ENCODE results near the gene PADI4. TPM values are rescaled to one million over a fixed set of nuclear protein-coding genes. Genes with fewer than 3 reads are reported as not detected.

Gene PADI4
- total and polyA plus RNA-seq, 2 experiments from 2014 or later: 0.45 to 0.52 TPM

DNA sequence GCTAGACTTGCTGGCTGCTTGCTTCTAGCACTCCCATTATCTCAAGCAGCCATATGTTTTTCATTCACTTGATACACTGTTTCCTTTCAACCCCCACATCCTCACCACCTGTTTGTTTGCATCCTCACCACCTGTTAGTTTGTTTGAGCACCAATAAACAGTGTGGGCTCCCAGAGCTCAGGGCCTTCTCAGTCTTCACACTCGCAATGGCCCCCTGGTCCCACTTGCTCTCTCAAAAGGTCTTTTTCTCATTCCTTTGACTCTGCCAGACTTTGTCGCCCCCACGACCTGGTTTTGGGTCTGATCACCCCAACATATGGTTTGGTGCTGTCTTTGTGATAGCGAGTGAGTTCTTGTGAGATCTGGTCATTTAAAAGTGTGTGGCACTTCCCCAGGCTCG lies 6.2 kb upstream of the PADI4 start (continued):
- TF ChIP-seq, protein P1, sequence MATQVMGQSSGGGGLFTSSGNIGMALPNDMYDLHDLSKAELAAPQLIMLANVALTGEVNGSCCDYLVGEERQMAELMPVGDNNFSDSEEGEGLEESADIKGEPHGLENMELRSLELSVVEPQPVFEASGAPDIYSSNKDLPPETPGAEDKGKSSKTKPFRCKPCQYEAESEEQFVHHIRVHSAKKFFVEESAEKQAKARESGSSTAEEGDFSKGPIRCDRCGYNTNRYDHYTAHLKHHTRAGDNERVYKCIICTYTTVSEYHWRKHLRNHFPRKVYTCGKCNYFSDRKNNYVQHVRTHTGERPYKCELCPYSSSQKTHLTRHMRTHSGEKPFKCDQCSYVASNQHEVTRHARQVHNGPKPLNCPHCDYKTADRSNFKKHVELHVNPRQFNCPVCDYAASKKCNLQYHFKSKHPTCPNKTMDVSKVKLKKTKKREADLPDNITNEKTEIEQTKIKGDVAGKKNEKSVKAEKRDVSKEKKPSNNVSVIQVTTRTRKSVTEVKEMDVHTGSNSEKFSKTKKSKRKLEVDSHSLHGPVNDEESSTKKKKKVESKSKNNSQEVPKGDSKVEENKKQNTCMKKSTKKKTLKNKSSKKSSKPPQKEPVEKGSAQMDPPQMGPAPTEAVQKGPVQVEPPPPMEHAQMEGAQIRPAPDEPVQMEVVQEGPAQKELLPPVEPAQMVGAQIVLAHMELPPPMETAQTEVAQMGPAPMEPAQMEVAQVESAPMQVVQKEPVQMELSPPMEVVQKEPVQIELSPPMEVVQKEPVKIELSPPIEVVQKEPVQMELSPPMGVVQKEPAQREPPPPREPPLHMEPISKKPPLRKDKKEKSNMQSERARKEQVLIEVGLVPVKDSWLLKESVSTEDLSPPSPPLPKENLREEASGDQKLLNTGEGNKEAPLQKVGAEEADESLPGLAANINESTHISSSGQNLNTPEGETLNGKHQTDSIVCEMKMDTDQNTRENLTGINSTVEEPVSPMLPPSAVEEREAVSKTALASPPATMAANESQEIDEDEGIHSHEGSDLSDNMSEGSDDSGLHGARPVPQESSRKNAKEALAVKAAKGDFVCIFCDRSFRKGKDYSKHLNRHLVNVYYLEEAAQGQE (IDR thresholded peaks at IDR 0.05; ENCODE audit: unreplicated experiment): no peak
- TF ChIP-seq EZH2phosphoT487 (IDR thresholded peaks at IDR 0.05; ENCODE audit: unreplicated experiment) (no peak), EZH2 (IDR thresholded peaks at IDR 0.05; ENCODE audit: low read depth, unreplicated experiment) (no peak), CREB1 (CRISPR knock-in tag; IDR thresholded peaks at IDR 0.05; ENCODE audit: low read depth) (no peak), JUNB (IDR thresholded peaks at IDR 0.05; ENCODE audit: unreplicated experiment) (no peak), ZNF331 (CRISPR knock-in tag; IDR thresholded peaks at IDR 0.05; ENCODE audit: low read depth) (no peak), ZNF114 (CRISPR knock-in tag; IDR thresholded peaks at IDR 0.05) (no peak), POLR2AphosphoS5 (IDR thresholded peaks at IDR 0.05; ENCODE audit: low read depth) (no peak), STAT1 (IDR thresholded peaks at IDR 0.05; ENCODE audit: unreplicated experiment) (no peak)
- TF ChIP-seq, protein P2, sequence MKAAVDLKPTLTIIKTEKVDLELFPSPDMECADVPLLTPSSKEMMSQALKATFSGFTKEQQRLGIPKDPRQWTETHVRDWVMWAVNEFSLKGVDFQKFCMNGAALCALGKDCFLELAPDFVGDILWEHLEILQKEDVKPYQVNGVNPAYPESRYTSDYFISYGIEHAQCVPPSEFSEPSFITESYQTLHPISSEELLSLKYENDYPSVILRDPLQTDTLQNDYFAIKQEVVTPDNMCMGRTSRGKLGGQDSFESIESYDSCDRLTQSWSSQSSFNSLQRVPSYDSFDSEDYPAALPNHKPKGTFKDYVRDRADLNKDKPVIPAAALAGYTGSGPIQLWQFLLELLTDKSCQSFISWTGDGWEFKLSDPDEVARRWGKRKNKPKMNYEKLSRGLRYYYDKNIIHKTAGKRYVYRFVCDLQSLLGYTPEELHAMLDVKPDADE (IDR thresholded peaks at IDR 0.05): no peak

DNA sequence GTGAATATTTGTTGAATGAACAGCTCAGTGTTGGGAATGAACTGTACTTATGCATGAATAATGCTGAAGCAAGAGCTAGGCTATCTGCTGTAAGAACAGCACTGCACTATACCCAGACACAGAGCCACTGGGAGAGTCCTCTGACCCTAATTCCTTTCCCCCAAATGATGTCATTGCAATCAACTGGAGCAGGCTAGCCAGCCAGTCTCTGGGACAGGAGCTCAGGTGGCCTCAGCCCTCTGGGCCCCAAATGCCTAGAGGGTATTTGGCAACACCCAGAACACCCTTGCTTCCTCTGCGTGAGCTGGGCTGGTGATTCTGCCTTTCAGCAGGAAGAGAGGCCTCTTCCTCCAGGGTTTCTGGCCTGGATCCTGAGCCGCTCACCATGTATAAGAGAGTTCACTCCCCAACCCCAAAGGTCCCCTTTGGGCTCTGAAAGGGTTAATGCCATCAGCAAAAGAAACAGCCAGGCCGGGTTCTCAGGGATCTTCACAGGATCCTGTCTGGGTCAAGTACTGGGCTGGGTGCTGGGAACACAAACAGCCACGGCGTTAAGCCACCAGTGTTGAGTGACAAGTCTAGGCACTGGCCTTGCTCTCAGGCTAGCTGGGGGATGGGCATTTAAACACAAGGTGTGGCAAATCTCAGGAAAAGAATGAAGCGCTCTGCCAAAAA lies 3.7 kb upstream of the PADI4 start:
- Mint-ChIP-seq H3K36me3 (ENCODE audit: low read depth) (peaks cover 11% of the 10 kb centered on the region), H3K27ac (no peak overlapping the region), H3K4me1 (peaks cover 28% of the 10 kb centered on the region), H3K9me3 (peaks cover 29% of the 10 kb centered on the region), H3K4me3 (no peak overlapping the region), H3K27me3 (ENCODE audit: insufficient read depth, low read depth, poor library complexity) (peaks cover 14% of the 10 kb centered on the region)
- Histone ChIP-seq H3F3A (replicated peaks; ENCODE audit: low read depth) (no peaks in the 10 kb centered on the region), H3K4me1 (ENCODE audit: insufficient read depth) (peaks cover 10% of the 10 kb centered on the region; the same call in 1 of the 2 replicates), H2AFZ (peak overlapping the region; percentile 72), H3K4me2 (no peak overlapping the region), H4K20me1 (replicated peaks; ENCODE audit: insufficient read depth) (no peaks in the 10 kb centered on the region), H3K9me2 (ENCODE audit: insufficient read depth) (no peaks in the 10 kb centered on the region), H3K27me3 (ENCODE audit: insufficient read depth) (no peaks in the 10 kb centered on the region), H3K27ac (ENCODE audit: low read depth) (no peak overlapping the region), H3K4me3 (no peak overlapping the region), H3K36me3 (ENCODE audit: insufficient read depth) (no peaks in the 10 kb centered on the region; the same call in 1 of the 2 replicates), H3K79me2 (replicated peaks; ENCODE audit: insufficient read depth) (no peaks in the 10 kb centered on the region)
- DNase-seq (ENCODE audit: low spot score): peak; percentile 21
- peak; percentile 40; the same call in 2 of the 3 replicates for ATAC-seq
- TF ChIP-seq, protein P3, sequence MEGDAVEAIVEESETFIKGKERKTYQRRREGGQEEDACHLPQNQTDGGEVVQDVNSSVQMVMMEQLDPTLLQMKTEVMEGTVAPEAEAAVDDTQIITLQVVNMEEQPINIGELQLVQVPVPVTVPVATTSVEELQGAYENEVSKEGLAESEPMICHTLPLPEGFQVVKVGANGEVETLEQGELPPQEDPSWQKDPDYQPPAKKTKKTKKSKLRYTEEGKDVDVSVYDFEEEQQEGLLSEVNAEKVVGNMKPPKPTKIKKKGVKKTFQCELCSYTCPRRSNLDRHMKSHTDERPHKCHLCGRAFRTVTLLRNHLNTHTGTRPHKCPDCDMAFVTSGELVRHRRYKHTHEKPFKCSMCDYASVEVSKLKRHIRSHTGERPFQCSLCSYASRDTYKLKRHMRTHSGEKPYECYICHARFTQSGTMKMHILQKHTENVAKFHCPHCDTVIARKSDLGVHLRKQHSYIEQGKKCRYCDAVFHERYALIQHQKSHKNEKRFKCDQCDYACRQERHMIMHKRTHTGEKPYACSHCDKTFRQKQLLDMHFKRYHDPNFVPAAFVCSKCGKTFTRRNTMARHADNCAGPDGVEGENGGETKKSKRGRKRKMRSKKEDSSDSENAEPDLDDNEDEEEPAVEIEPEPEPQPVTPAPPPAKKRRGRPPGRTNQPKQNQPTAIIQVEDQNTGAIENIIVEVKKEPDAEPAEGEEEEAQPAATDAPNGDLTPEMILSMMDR (conservative IDR thresholded peaks at IDR 0.05; ENCODE audit: low read depth in 2 of 2): no peak
- TF ChIP-seq POLR2AphosphoS5 (IDR thresholded peaks at IDR 0.05; ENCODE audit: low read depth) (no peak), ZNF331 (CRISPR knock-in tag; IDR thresholded peaks at IDR 0.05; ENCODE audit: low read depth) (no peak), JUNB (IDR thresholded peaks at IDR 0.05; ENCODE audit: unreplicated experiment) (no peak), ZNF114 (CRISPR knock-in tag; IDR thresholded peaks at IDR 0.05) (no peak), STAT1 (IDR thresholded peaks at IDR 0.05; ENCODE audit: unreplicated experiment) (no peak), EZH2 (IDR thresholded peaks at IDR 0.05; ENCODE audit: low read depth, unreplicated experiment) (no peak)

All from GM23338 (cell line).